Measurements from ENCODE around the gene SH3BGRL2.
"Not testable (repeated sequence)": the region's sequence is repeated elsewhere in the genome, so short reads cannot be mapped to it uniquely, and the experiment has no call there.

Gene SH3BGRL2

DNA sequence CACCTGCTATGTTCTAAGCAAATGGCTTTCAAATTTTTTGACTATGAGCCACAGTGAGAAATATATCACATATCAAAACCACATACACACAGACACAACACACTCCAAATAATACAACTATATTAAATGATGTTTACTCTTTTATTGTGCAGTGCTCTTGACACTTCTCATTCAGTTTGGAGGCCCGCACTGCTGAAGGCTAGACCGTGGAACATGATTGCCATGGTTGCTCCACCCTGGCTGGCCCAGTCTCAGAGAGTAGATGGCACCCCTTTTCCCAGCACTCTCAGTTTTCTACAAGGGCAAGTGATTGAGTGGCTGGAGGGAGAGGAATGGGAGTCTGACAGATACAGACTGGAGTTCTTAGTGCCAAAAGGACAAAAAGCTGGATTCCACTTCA lies 86.9 kb downstream of the SH3BGRL2 start:
- no peak for DNase-seq (ENCODE audit: low spot score in 2 of 2)
- H3K36me3 Mint-ChIP-seq (ENCODE audit: insufficient read depth): no peaks in the 10 kb centered on the region
- H3K4me3 Mint-ChIP-seq: no peak overlapping the region
- no peaks in the 10 kb centered on the region for H3K27me3 Mint-ChIP-seq
- no peaks in the 10 kb centered on the region for H3K9me3 Mint-ChIP-seq
- no peak overlapping the region for H3K27ac Mint-ChIP-seq (ENCODE audit: low read depth)
- ATAC-seq (replicated peaks; ENCODE audit: extremely low read depth, poor library complexity, severe bottlenecking): no peak
- H3K4me1 Mint-ChIP-seq: no peaks in the 10 kb centered on the region

DNA sequence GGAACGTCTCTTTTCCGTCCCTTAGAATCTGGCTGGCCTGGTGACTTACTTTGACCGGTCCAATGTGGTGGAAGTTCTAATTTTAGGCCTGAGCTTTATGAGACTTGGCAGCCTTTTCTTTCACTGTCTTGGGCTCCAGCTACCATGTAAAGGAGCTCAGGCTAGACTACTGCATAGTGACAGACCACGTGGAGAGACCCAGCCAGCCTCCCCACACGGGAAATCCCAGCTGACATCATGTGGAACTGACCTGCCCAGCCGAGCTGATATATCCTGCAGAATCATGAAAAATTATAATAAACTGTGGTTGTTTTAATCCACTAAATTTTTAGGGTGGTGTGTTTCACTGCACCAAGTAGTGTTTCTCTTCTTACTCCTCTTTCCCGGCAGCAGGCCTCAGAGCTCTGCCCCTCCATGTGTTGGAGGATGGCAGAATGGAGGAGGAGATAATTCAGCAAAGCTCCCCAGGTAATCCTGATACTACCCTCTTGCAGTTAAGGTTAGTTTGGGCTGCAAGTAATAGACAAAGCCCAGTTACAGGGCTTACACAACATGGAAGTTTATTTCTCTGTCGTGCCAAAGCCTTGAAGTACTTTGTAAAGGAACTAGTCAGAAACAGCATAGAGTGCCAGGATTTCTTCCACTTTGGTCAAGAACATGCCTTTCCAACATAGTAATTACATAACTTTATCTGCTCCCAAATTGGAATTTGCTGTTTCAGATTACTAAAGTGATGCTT lies 87.5 kb downstream of the SH3BGRL2 start:
- no peak overlapping the region for H3K4me3 Mint-ChIP-seq
- no peak for DNase-seq (ENCODE audit: low spot score in 2 of 2)

DNA sequence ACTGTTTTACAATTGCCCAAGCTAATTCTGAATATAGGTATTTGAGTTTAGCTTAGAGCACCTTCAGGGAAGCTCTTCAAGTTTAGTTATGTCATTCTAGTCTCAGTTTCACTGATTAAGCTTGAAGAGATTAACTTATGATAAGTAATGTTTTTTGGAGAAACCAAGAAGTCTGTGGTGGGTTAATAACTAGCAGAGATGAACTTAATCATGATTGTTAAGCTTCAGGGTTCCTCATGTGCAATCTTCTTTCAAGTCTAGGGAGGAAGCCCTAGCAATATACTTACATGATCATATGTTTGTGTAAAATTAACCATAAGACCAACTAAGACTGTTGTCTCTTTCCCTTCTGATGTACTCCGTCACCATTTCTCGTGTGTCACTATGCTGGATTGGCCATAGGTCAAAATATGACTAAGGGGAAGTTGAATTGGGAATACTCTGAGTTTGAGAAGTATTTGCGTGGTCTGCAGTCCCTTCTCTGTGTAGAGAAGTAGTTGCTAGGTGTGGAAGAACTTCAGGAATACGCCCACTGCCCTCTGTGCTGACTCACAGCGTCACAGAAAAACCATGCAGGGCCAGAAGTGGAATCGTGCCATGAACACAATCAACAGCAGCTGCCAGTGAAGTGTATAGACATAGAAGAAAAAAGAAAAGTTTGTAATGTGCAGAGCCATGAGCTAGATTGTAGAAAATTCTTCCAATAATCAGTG lies 88.3 kb downstream of the SH3BGRL2 start:
- DNase-seq (ENCODE audit: low spot score in 2 of 2): no peak
- no peaks in the 10 kb centered on the region for H3K36me3 Mint-ChIP-seq (ENCODE audit: insufficient read depth)
- ATAC-seq (replicated peaks; ENCODE audit: extremely low read depth, poor library complexity, severe bottlenecking): no peak
- H3K4me1 Mint-ChIP-seq: no peaks in the 10 kb centered on the region
- no peaks in the 10 kb centered on the region for H3K9me3 Mint-ChIP-seq
- H3K27ac Mint-ChIP-seq (ENCODE audit: low read depth): no peak overlapping the region
- no peak overlapping the region for H3K4me3 Mint-ChIP-seq
- H3K27me3 Mint-ChIP-seq: peaks cover 11% of the 10 kb centered on the region

More for the DNA sequence above, 87.5 kb downstream of the SH3BGRL2 start:
- Mint-ChIP-seq H3K27ac (ENCODE audit: low read depth) (no peak overlapping the region), H3K4me1 (no peaks in the 10 kb centered on the region), H3K9me3 (no peaks in the 10 kb centered on the region), H3K36me3 (ENCODE audit: insufficient read depth) (no peaks in the 10 kb centered on the region), H3K27me3 (peaks cover 4% of the 10 kb centered on the region)
- ATAC-seq (replicated peaks; ENCODE audit: extremely low read depth, poor library complexity, severe bottlenecking): no peak

DNA sequence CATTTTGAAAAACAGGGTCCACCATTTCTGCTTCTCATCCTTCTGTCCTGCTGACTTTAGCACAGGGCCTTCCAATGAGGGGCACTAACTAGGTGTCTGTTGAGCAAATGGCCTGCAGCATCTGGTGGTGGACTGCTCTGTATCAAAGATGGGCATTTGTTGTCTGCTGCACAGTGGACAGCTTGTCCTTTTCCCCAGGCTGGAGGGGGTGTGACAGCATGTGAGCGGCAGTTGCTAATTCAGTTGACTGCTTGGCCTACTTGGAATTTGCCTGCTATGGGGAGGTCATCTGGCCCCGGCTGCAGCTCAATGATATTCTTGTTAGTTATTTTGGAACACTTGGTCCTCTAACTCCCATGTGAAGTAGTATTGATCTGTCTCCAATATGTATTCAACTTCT lies 93.7 kb downstream of the SH3BGRL2 start:
- ATAC-seq (replicated peaks; ENCODE audit: extremely low read depth, poor library complexity, severe bottlenecking): no peak
- Mint-ChIP-seq H3K9me3 (no peaks in the 10 kb centered on the region), H3K27me3 (peaks cover 27% of the 10 kb centered on the region), H3K4me1 (no peaks in the 10 kb centered on the region), H3K36me3 (ENCODE audit: insufficient read depth) (no peaks in the 10 kb centered on the region), H3K27ac (ENCODE audit: low read depth) (no peak overlapping the region), H3K4me3 (no peak overlapping the region)
- no peak for DNase-seq (ENCODE audit: low spot score in 2 of 2)

DNA sequence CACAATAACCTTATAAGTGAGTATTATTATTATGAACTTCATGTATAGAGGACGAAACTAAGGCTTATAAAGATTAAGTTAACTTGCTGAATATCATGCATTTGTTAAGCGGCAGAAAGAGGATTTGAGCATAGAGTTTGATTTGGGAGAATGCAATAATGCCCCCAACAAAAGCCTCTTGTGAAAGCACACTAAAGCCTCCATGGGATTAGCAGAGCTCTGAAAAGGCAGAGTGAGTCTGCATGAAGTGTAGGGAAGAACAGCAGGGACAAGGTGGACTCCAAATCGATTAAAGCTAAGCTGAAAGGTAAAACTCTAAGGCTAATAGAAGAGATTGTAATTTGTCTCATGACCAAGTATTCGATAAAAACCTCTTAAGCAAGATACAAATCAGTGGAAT lies 100.3 kb downstream of the SH3BGRL2 start:
- Mint-ChIP-seq H3K9me3 (no peaks in the 10 kb centered on the region), H3K27ac (ENCODE audit: low read depth) (no peak overlapping the region), H3K27me3 (peaks cover 30% of the 10 kb centered on the region), H3K4me3 (no peak overlapping the region), H3K4me1 (no peaks in the 10 kb centered on the region), H3K36me3 (ENCODE audit: insufficient read depth) (no peaks in the 10 kb centered on the region)
- ATAC-seq (replicated peaks; ENCODE audit: extremely low read depth, poor library complexity, severe bottlenecking) (no peak), DNase-seq (ENCODE audit: low spot score in 2 of 2) (no peak)

DNA sequence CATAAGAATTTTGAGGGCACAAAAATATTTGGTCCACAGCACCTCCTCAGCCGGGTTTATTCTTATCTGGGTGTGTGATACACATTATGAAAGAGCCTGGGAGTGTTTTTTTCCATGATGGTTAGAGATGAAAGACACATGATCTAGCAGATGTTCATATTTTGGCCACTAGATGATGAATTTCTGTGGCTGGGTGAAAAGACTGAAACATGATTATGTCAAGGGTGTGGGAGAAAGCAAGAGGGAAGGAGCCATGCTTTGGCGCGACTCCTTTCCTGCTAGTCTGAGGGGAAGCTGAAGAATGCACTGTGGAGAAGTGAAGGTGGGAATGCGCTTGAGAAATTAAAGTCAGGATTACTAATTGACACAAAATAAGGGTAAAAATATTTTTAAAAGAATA lies 102.3 kb downstream of the SH3BGRL2 start:
- Mint-ChIP-seq H3K27ac (ENCODE audit: low read depth) (no peak overlapping the region), H3K27me3 (peaks cover 21% of the 10 kb centered on the region), H3K9me3 (no peaks in the 10 kb centered on the region), H3K4me1 (no peaks in the 10 kb centered on the region), H3K36me3 (ENCODE audit: insufficient read depth) (no peaks in the 10 kb centered on the region), H3K4me3 (no peak overlapping the region)
- ATAC-seq (replicated peaks; ENCODE audit: extremely low read depth, poor library complexity, severe bottlenecking) (no peak), DNase-seq (ENCODE audit: low spot score in 2 of 2) (no peak)

DNA sequence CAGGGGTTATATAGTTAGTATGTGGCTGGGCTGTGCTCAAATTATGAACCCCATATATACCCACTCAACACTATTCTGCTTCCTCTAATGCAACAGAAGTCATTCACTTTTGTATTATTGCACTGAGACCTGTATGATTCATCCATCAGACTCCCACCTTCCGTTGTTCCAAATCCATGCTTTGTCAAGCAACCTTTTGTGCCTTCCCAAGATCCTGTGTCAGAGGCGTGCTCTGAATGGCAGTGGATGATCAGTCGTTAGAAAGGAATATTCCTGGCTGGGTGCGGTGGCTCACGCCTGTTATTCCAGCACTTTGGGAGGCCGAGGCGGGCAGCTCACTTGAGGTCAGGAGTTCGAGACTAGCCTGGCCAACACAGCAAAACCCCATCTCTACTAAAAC lies 103.2 kb downstream of the SH3BGRL2 start:
- no peak overlapping the region for H3K4me3 Mint-ChIP-seq
- H3K4me1 Mint-ChIP-seq: no peaks in the 10 kb centered on the region
- H3K36me3 Mint-ChIP-seq (ENCODE audit: insufficient read depth): no peaks in the 10 kb centered on the region
- no peak overlapping the region for H3K27ac Mint-ChIP-seq (ENCODE audit: low read depth)
- no peaks in the 10 kb centered on the region for H3K9me3 Mint-ChIP-seq
- DNase-seq (ENCODE audit: low spot score in 2 of 2) (no peak), ATAC-seq (replicated peaks; ENCODE audit: extremely low read depth, poor library complexity, severe bottlenecking) (no peak)
- peaks cover 21% of the 10 kb centered on the region for H3K27me3 Mint-ChIP-seq

DNA sequence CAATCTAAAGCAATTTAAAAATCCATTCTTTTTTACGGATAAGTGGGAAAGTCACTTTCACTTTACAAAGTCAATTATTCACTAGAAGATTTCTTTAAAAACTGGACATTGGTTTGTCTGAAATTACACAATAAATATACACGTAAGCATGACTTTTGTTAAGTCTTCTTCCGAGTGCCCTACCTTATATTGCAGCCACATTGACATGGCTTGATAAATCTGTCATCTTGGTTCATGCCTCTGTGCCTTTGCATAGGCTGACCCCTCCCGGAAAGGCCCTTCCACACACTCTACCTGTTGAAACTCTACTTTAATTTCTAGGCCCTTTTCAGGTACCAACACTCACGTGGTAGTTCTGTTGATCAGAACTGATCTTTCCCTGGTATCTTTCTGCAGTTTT lies 104.1 kb downstream of the SH3BGRL2 start:
- ATAC-seq (replicated peaks; ENCODE audit: extremely low read depth, poor library complexity, severe bottlenecking) (no peak), DNase-seq (ENCODE audit: low spot score in 2 of 2) (no peak)
- Mint-ChIP-seq H3K4me3 (no peak overlapping the region), H3K27ac (ENCODE audit: low read depth) (no peak overlapping the region), H3K9me3 (no peaks in the 10 kb centered on the region), H3K4me1 (no peaks in the 10 kb centered on the region), H3K27me3 (peaks cover 21% of the 10 kb centered on the region), H3K36me3 (ENCODE audit: insufficient read depth) (no peaks in the 10 kb centered on the region)

DNA sequence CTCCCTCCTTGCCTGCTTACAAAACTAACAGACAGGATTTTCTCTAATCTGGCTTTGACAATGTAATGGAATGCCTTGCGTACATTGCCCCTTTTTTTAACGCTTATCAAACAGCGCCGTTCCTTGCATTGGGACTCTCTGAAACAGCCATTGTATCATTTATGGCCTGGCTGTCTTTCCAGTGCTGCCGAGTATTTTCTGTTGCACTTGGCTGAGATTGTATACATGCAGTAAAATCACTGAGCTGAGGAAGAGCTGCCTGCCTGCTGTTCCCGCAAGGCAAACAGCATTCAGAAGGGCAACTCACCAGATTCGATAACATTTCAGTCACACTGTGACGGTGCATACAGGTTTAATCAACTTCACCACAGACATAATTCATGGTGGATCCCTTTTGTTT lies 106.0 kb downstream of the SH3BGRL2 start:
- Mint-ChIP-seq H3K27ac (ENCODE audit: low read depth) (no peak overlapping the region), H3K9me3 (no peaks in the 10 kb centered on the region)

DNA sequence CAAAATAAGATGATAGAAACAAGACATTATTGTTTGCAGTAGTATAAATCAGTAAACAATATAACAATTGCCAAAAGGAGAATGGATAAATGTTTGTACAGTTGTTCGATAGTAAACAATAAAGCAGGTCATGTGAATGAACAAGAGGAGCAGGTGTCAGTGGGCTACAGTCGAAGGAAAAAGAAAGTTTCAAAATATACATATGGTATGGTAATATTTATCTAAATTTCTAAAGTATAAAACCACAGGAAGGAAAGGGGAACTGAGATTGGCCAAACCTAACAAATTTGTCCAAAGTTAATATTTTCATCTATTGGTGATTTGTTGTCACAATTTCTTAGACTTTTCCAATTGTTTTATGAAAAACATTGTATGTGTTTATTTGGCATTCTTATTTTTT lies 110.9 kb downstream of the SH3BGRL2 start:
- ATAC-seq (replicated peaks; ENCODE audit: extremely low read depth, poor library complexity, severe bottlenecking) (no peak), DNase-seq (ENCODE audit: low spot score in 2 of 2) (no peak)
- H3K36me3 Mint-ChIP-seq (ENCODE audit: insufficient read depth): no peaks in the 10 kb centered on the region
- no peaks in the 10 kb centered on the region for H3K4me1 Mint-ChIP-seq
- no peaks in the 10 kb centered on the region for H3K27me3 Mint-ChIP-seq
- no peak overlapping the region for H3K27ac Mint-ChIP-seq (ENCODE audit: low read depth)
- no peak overlapping the region for H3K4me3 Mint-ChIP-seq
- no peaks in the 10 kb centered on the region for H3K9me3 Mint-ChIP-seq

More for the DNA sequence above, 106.0 kb downstream of the SH3BGRL2 start:
- Mint-ChIP-seq H3K27me3 (peaks cover 10% of the 10 kb centered on the region), H3K4me3 (no peak overlapping the region), H3K4me1 (no peaks in the 10 kb centered on the region), H3K36me3 (ENCODE audit: insufficient read depth) (no peaks in the 10 kb centered on the region)
- DNase-seq (ENCODE audit: low spot score in 2 of 2) (no peak), ATAC-seq (replicated peaks; ENCODE audit: extremely low read depth, poor library complexity, severe bottlenecking) (no peak)

DNA sequence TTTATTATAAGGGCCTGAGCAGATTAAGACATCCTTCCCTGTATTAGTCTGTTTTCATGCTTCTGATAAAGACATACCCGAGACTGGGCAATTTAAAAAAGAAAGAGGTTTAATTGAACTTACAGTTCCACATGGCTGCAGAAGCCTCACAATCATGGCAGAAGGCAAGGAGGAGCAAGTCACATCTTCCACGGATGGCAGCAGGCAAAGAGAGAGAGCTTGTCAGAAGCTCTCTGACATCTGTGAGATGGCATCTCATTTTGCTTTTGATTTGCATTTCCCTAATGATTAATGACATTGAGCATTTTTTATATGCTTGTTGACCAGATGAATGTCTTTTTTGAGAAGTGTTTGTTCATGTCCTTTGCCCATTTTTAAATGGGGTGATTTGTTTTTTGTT lies 114.2 kb downstream of the SH3BGRL2 start:
- not testable (repeated sequence) for H3K9me3 Mint-ChIP-seq; H3K36me3 Mint-ChIP-seq (ENCODE audit: insufficient read depth); ATAC-seq (replicated peaks; ENCODE audit: extremely low read depth, poor library complexity, severe bottlenecking); H3K4me3 Mint-ChIP-seq; H3K4me1 Mint-ChIP-seq; DNase-seq (ENCODE audit: low spot score in 2 of 2); H3K27ac Mint-ChIP-seq (ENCODE audit: low read depth)
- H3K27me3 Mint-ChIP-seq: peaks cover 13% of the 10 kb centered on the region

DNA sequence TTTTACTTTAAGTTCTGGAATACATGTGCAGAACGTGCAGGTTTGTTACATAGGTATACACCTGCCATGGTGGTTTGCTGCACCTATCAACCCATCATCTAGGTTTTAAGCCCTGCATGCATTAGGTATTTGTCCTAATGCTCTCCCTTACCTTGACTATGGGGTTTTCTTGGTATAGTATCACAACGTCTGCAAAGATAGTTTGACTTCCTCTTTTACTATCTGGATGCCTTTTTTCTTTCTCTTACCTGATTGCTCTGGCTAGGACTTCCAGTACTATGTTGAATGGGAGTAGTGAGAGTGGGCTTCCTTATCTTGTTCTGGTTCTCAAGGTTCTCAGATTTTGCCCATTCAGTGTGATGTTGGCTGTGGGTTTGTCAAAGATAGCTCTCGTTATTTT lies 115.2 kb downstream of the SH3BGRL2 start:
- not testable (repeated sequence) for H3K9me3 Mint-ChIP-seq; H3K27ac Mint-ChIP-seq (ENCODE audit: low read depth); H3K36me3 Mint-ChIP-seq (ENCODE audit: insufficient read depth); H3K4me1 Mint-ChIP-seq; DNase-seq (ENCODE audit: low spot score in 2 of 2); H3K4me3 Mint-ChIP-seq; ATAC-seq (replicated peaks; ENCODE audit: extremely low read depth, poor library complexity, severe bottlenecking)
- peaks cover 22% of the 10 kb centered on the region for H3K27me3 Mint-ChIP-seq

DNA sequence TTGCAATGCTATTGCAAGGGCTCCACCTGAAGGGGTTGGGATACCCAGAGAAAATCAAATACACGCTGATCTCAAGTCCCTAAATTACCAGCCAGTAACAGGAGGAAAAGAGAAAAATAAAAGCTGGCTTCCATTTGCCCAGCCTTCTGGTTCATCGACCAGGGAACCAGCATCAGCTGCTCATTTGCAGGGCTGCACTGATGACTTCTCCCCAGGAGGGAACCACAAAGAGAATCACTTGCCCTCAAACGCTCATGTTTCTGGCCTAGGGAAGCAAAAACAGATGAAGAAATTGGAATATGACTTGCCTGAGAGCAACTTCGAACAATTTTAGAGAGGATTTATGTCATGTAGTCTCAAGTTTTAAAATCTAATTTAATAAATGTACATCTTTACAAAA lies 119.7 kb downstream of the SH3BGRL2 start:
- Mint-ChIP-seq H3K27me3 (peaks cover 37% of the 10 kb centered on the region), H3K9me3 (no peaks in the 10 kb centered on the region), H3K4me3 (no peak overlapping the region), H3K4me1 (no peaks in the 10 kb centered on the region), H3K27ac (ENCODE audit: low read depth) (no peak overlapping the region), H3K36me3 (ENCODE audit: insufficient read depth) (no peaks in the 10 kb centered on the region)
- DNase-seq (ENCODE audit: low spot score in 2 of 2): no peak
- ATAC-seq (replicated peaks; ENCODE audit: extremely low read depth, poor library complexity, severe bottlenecking): no peak
